SIG-M5 (cell line): Measurements from ENCODE around the gene PROC.
"Not testable (repeated sequence)": the region's sequence is repeated elsewhere in the genome, so short reads cannot be mapped to it uniquely, and the experiment has no call there.

Experiments
- DNase-seq: peaks from one replicate; lab custom pipeline; 2025; lab: John Stamatoyannopoulos, UW

PROC gene

DNA sequence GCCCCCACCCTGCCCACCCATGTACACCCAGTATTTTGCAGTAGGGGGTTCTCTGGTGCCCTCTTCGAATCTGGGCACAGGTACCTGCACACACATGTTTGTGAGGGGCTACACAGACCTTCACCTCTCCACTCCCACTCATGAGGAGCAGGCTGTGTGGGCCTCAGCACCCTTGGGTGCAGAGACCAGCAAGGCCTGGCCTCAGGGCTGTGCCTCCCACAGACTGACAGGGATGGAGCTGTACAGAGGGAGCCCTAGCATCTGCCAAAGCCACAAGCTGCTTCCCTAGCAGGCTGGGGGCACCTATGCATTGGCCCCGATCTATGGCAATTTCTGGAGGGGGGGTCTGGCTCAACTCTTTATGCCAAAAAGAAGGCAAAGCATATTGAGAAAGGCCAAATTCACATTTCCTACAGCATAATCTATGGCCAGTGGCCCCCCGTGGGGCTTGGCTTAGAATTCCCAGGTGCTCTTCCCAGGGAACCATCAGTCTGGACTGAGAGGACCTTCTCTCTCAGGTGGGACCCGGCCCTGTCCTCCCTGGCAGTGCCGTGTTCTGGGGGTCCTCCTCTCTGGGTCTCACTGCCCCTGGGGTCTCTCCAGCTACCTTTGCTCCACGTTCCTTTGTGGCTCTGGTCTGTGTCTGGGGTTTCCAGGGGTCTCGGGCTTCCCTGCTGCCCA is 9.3 kb downstream of the PROC start:
- no peak for DNase-seq

DNA sequence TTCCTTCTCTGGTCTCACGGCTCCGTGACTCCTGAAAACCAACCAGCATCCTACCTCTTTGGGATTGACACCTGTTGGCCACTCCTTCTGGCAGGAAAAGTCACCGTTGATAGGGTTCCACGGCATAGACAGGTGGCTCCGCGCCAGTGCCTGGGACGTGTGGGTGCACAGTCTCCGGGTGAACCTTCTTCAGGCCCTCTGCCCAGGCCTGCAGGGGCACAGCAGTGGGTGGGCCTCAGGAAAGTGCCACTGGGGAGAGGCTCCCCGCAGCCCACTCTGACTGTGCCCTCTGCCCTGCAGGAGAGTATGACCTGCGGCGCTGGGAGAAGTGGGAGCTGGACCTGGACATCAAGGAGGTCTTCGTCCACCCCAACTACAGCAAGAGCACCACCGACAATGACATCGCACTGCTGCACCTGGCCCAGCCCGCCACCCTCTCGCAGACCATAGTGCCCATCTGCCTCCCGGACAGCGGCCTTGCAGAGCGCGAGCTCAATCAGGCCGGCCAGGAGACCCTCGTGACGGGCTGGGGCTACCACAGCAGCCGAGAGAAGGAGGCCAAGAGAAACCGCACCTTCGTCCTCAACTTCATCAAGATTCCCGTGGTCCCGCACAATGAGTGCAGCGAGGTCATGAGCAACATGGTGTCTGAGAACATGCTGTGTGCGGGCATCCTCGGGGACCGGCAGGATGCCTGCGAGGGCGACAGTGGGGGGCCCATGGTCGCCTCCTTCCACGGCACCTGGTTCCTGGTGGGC is 10.0 kb downstream of the PROC start:
- no peak for DNase-seq

GRCh38 chr2:127428815-127429109 is 10.5 kb downstream of the PROC start:
- DNase-seq: no peak

- no peak for DNase-seq
Measured at GRCh38 chr2:127429291-127429690, 11.1 kb downstream of the PROC start.

DNA sequence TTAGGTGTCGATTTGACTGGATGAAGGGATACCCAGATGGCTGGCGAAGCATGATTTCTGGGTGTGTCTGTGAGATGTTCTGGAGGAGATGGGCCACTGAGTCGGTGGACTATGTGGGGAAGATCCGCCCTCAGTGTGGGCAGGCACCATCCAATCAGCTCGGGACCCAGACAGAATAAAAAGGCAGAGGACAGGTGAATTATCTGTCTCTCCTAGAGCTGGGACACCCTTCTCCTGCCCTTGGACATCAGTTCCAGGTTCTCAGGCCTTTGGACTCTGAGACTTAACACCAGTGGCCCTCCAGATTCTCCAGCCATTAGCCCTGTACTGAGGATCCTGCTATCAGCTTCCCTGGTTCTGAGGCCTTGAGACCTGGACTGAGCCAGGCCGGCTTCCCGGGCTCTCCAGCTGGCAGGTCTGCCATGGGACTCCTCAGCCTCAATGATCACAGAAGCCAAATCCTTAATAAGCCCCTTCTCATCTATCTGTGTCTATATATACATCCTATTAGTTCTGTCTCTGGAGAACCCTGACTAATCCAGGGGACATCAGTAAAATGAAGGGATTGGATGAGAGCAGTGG is 11.7 kb downstream of the PROC start:
- no peak for DNase-seq

GRCh38 chr2:127431408-127432023 is 13.3 kb downstream of the PROC start:
- no peak for DNase-seq

GRCh38 chr2:127434515-127434914 is 16.3 kb downstream of the PROC start:
- DNase-seq: no peak

- no peak for DNase-seq
Measured at GRCh38 chr2:127437056-127437455, 18.8 kb downstream of the PROC start.

GRCh38 chr2:127437781-127438726 is 19.8 kb downstream of the PROC start:
- no peak for DNase-seq

GRCh38 chr2:127439343-127439742 is 21.1 kb downstream of the PROC start:
- DNase-seq: no peak

- no peak for DNase-seq
Measured at GRCh38 chr2:127448526-127448925, 30.3 kb downstream of the PROC start.

DNA sequence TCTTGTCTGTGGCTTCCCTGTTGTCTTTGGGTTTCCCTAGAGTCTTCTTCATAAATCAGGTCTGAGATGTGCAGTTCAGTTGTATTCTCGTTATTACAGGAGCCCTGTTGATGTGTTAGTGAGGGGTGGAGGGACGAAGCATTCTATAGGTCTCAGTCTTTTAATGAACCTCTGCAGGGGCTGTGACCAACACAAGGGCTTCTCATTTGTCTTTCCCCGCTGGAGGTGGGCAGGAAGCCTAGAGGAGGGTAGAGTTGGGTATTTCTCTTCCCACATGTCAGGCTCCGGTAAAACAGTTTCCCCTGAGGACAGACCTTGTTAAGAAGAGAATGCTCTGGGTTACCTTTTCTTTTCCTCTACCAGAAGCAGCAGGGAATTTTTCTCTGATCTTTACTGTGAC is 31.2 kb downstream of the PROC start:
- no peak for DNase-seq

GRCh38 chr2:127449898-127450297 is 31.7 kb downstream of the PROC start:
- no peak for DNase-seq

- no peak for DNase-seq
Measured at GRCh38 chr2:127451981-127452380, 33.8 kb downstream of the PROC start.

- DNase-seq: not testable (repeated sequence)
Measured at GRCh38 chr2:127452423-127452822, 34.2 kb downstream of the PROC start.

GRCh38 chr2:127453013-127453391 is 34.8 kb downstream of the PROC start:
- no peak for DNase-seq

DNA sequence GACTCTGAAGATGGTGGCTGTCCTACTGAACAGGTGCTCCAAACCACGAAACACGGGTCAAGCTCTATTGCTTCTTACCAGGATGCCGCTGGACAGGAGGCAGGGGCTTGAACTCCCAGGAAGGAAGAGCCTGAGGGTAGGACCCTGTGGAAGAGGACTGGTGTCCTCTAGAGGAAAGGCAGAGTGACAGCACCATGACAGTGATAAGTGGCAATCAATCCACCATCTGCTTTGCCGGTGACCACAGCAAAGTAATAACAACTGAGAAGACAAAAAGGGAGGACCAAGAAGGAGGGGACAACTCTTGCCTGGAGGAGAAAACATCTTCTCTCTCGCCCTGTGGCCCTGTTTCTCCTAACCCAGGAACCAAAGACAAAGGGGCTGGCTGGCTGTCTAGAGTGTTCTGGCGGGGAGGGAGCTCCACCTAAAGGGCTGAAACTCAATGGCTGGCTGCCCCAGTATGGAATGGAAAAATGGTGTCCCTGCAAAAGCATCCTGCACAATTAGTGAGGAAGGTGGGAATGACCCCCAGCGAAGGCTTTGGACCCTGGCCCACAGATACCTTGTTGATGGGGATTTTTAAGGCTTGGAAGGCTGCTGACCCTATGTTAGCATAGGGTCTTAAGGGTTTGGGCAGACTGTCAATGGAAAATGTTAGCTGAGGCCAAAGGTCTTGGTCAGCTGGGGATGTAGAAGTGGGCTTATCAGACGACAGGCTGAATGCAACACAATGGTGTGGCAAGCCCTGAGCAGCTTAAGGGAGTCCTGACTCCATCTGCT is 35.4 kb downstream of the PROC start:
- no peak for DNase-seq

- DNase-seq: no peak
Measured at GRCh38 chr2:127454595-127455565, 36.7 kb downstream of the PROC start.

DNA sequence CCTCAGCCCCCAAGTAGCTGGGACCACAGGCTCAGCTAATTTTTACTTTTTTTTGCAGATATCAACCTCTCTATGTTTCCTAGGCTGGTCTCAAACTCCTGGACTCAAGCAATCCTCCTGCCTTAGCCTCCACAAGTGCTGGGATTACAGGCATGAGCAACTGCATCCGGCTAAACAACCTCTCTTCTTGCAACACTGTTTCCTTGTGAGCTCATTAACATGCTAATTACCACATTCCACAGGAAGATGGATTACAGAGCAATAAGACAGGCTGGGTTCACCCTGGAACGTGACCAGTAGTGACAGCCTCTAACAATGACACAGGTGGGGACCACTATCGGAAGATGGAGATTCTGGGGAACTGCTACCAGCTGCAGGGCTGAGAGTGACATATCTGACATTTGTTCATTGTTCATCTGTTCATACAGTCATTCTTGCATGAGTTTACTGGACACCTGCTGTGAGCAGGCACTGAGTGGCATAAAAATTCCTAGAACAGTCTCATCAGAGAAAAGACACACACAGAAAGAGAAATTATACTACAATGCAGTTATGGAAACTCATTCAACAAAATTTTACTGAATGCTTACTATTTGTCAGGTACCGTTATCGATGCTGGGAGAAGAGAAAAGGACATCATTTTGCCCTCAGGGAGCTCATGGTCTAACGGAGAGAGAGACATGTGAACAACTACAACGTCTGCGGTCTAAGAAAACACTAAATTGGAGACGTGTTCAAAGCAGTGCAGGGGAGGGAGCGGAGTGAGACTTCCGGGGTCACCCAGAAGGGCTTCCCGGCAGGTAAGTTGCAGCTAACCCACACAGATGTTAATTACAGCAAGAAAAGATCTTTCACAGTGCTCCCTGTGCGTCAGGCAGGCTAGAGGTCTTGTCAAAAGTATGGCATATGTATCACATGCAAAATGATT is 37.6 kb downstream of the PROC start:
- no peak for DNase-seq
